KBM-7 (cell line): Measurements from ENCODE around the gene CASP10.

Experiments
- DNase-seq: peaks from one replicate; pipeline ENCODE4 v3.0.0-alpha.2; 2015
- in situ Hi-C: fragments of 300-500 bp; cut with MboI; formaldehyde crosslinking; loops from 2 replicates; pipeline ENCODE4 v1.14.3; 2020; ENCODE audit warnings: low sequenced_read_pairs, low pct_unique_long_range_greater_than_20kb, mixed read lengths

Gene CASP10

GRCh38 chr2:201267278-201268030 is 84.5 kb downstream of the CASP10 start:
- no peak for DNase-seq
- in situ Hi-C loops = loop anchor here (25.0 kb wide), 1 partner anchor 95 kb away; the partner anchor contains the start of gene FLACC1

- DNase-seq = no peak
- in situ Hi-C loops = loop anchor here (25.0 kb wide), 1 partner anchor 93 kb away; the partner anchor contains the start of gene FLACC1
Measured at GRCh38 chr2:201269764-201270163, 86.8 kb downstream of the CASP10 start.

GRCh38 chr2:201270293-201271001 is 87.5 kb downstream of the CASP10 start:
- in situ Hi-C loops = loop anchor here (25.0 kb wide), 1 partner anchor 92 kb away; the partner anchor contains the start of gene FLACC1
- no peak for DNase-seq

- in situ Hi-C loops = loop anchor here (25.0 kb wide), 1 partner anchor 90 kb away; the partner anchor contains the start of gene FLACC1
- DNase-seq = no peak
Measured at GRCh38 chr2:201271917-201272316, 89.0 kb downstream of the CASP10 start.

- in situ Hi-C loops = loop anchor here (25.0 kb wide), 1 partner anchor 89 kb away; the partner anchor contains the start of gene FLACC1
Measured at GRCh38 chr2:201273330-201273983, 90.5 kb downstream of the CASP10 start.

GRCh38 chr2:201275069-201275468 is 92.1 kb downstream of the CASP10 start:
- DNase-seq = no peak
- in situ Hi-C loops = no loop called here

More at GRCh38 chr2:201273330-201273983, 90.5 kb downstream of the CASP10 start:
- no peak for DNase-seq

GRCh38 chr2:201275990-201276389 is 93.0 kb downstream of the CASP10 start:
- DNase-seq = no peak
- in situ Hi-C loops = no loop called here

- DNase-seq = no peak
- in situ Hi-C loops = no loop called here
Measured at GRCh38 chr2:201276511-201276910, 93.6 kb downstream of the CASP10 start.
